GM12878 (cell line): ENCODE measurements around the gene PIEZO2. TPM values are rescaled to one million over a fixed set of nuclear protein-coding genes. Genes with fewer than 3 reads are reported as not detected.
"Not testable (repeated sequence)": the region's sequence is repeated elsewhere in the genome, so short reads cannot be mapped to it uniquely, and the experiment has no call there.

Source experiments
- ATAC-seq: fragments of 200-7000 bp; cut with Tn5 transposase; 3 replicates; pipeline ENCODE4 v1.9.1; 2020; ENCODE audit warnings: mild to moderate bottlenecking, moderate library complexity
- BruUV-seq: library from RNA; stranded (reverse); fragments of 400-500 nt; replicated peaks from 2 replicates; lab custom pipeline; 2021; lab: Mats Ljungman, UMichigan
- CTCF ChIA-PET: fragments of 300-600 bp; sonication (Branson Sonifier 250); formaldehyde crosslinking; extraction: SDS; loops from one replicate; lab custom pipeline; 2021; ENCODE audit warnings: inconsistent platforms; lab: Yijun Ruan, JAX
- POLR2A ChIA-PET: fragments of 350-600 bp; formaldehyde crosslinking; extraction: SDS; loops from one replicate; lab custom pipeline; 2021; ENCODE audit warnings: inconsistent platforms; lab: Charles Lee
- RAD21 ChIA-PET: fragments of 300-600 bp; sonication (Branson Sonifier 250); formaldehyde crosslinking; loops from one replicate; lab custom pipeline; 2023; ENCODE audit warnings: antibody characterized with exemption; ENCODE audit not compliant: unreplicated experiment; lab: Charles Lee
- SMC1A ChIA-PET: fragments of 300-600 bp; sonication (Branson Sonifier 250); formaldehyde crosslinking; loops from one replicate; lab custom pipeline; 2023; ENCODE audit not compliant: unreplicated experiment, uncharacterized antibody; lab: Charles Lee
- DNase-seq: peaks from one replicate; pipeline ENCODE4 v3.0.0-alpha.2; 2011; ENCODE audit warnings: low read depth, low spot score
- FAIRE-seq: peaks from 3 replicates; lab custom pipeline; 2011; peaks lifted over from hg19 to GRCh38; lab: Jason Lieb, UNC
- H2AFZ ChIP-seq: 2 replicates; pipeline ENCODE4 v1.6.0; 2011; ENCODE audit warnings: low read depth, low read length, control low read depth; ENCODE audit not compliant: control insufficient read depth
- H3K27ac ChIP-seq: 2 replicates; pipeline ENCODE4 v1.5.1; 2011; ENCODE audit warnings: control low read depth; ENCODE audit not compliant: control insufficient read depth, insufficient read depth
- H3K27me3 ChIP-seq, 2 experiments: replicated peaks in 1 of 2; 2 replicates each; pipeline versions ENCODE4 v1.6.0 to v1.6.1; 2011; ENCODE audit warnings: low read length in 1 of 2; ENCODE audit not compliant: control insufficient read depth in 2 of 2, insufficient read depth in 2 of 2
- H3K36me3 ChIP-seq, 2 experiments: 2 replicates each; pipeline ENCODE4 v1.5.1; 2011; ENCODE audit warnings: low read length in 1 of 2; ENCODE audit not compliant: control insufficient read depth in 2 of 2, insufficient read depth in 2 of 2
- H3K4me1 ChIP-seq: 2 replicates; pipeline ENCODE4 v1.6.1; 2011; ENCODE audit warnings: mild to moderate bottlenecking, low read length, moderate library complexity, mixed read lengths; ENCODE audit not compliant: control insufficient read depth, insufficient read depth
- H3K4me2 ChIP-seq: 2 replicates; pipeline ENCODE4 v1.6.0; 2011; ENCODE audit warnings: control low read depth; ENCODE audit not compliant: control insufficient read depth, insufficient read depth
- H3K4me3 ChIP-seq: fragments of 200-600 bp; sonication (generic); 2 replicates; pipeline ENCODE4 v1.5.1; 2016
- H3K79me2 ChIP-seq: 2 replicates; pipeline ENCODE4 v1.6.0; 2011; ENCODE audit warnings: low read length; ENCODE audit not compliant: control insufficient read depth, insufficient read depth
- H3K9ac ChIP-seq: 2 replicates; pipeline ENCODE4 v1.8.0; 2011; ENCODE audit warnings: low read length, control low read depth, mixed read lengths; ENCODE audit not compliant: control insufficient read depth, insufficient read depth
- H3K9me3 ChIP-seq: replicated peaks from 3 replicates; pipeline ENCODE4 v1.5.1; 2011; ENCODE audit warnings: mild to moderate bottlenecking, low read length; ENCODE audit not compliant: control insufficient read depth, insufficient read depth
- H4K20me1 ChIP-seq: 2 replicates; pipeline ENCODE4 v1.6.0; 2011; ENCODE audit not compliant: control insufficient read depth, insufficient read depth
- CBFB ChIP-seq: IDR thresholded peaks from 2 replicates; pipeline ENCODE4 v1.6.1; 2016; ENCODE audit warnings: antibody characterized with exemption, low read depth
- GATAD2B ChIP-seq: fragments of 450-650 bp; conservative IDR thresholded peaks from 2 replicates; pipeline ENCODE4 v1.6.1; 2017; ENCODE audit warnings: low read depth, mild to moderate bottlenecking, moderate library complexity
- HCFC1 ChIP-seq: fragments of 150-350 bp; IDR thresholded peaks from 2 replicates; pipeline ENCODE4 v1.6.1; 2014; ENCODE audit warnings: low read length
- NFIC ChIP-seq: IDR thresholded peaks from 2 replicates; pipeline ENCODE4 v1.6.1; 2012; ENCODE audit warnings: low read depth, mild to moderate bottlenecking, inconsistent platforms, low read length, moderate library complexity
- PAX5 ChIP-seq: IDR thresholded peaks from 2 replicates; pipeline ENCODE4 v1.6.1; 2011; ENCODE audit warnings: low read depth, low read length, borderline replicate concordance
- RB1 ChIP-seq: fragments of 450-650 bp; formaldehyde crosslinking; IDR thresholded peaks from 2 replicates; pipeline ENCODE4 v1.6.1; 2017; ENCODE audit warnings: mild to moderate bottlenecking, borderline replicate concordance
- STAT3 ChIP-seq: IDR thresholded peaks from 2 replicates; pipeline ENCODE4 v1.6.1; 2011; ENCODE audit warnings: low read depth, low read length, improper control_type of control experiment
- ZNF384 ChIP-seq: IDR thresholded peaks from 2 replicates; pipeline ENCODE4 v1.6.1; 2012; ENCODE audit warnings: low read depth, mild to moderate bottlenecking, low read length, improper control_type of control experiment, borderline replicate concordance
- WGBS: methylation state at CpG from one replicate; pipeline ENCODE4 v1.1.6; 2016; ENCODE audit warnings: low lambda C conversion rate; ENCODE audit not compliant: insufficient replicate concordance, insufficient coverage; ENCODE audit errors: missing lambda C conversion rate; 5-methylcytosine and 5-hydroxymethylcytosine counted together
- in situ Hi-C: fragments of 300-500 bp; cut with MboI; formaldehyde crosslinking; loops from 9 replicates; pipeline ENCODE4 v1.14.3; 2018; ENCODE audit warnings: mixed read lengths
- intact Hi-C: fragments of 100-400 bp; cut with micrococcal nuclease; formaldehyde crosslinking; loops from one replicate; pipeline ENCODE4 v1.14.2; 2022; ENCODE audit not compliant: unreplicated experiment
- polyA plus RNA-seq, 11 experiments: library from polyadenylated mRNA; depleted of rRNA in 4 of 11; unstranded in 6 of 11; stranded (reverse) in 5 of 11; fragments of >200 nt; fragmentation: Nextera tagmentation in 4 of 11; fragmentation: Illumina TruSeq in 1 of 11; extraction: Ambion mirVana in 4 of 11; extraction: Trizol in 1 of 11; gene quantifications; 1 replicate in 1 of 11; 2 replicates in 10 of 11; pipeline versions ENCODE4 v1.2.1 to v1.2.3, GENCODE V29; 2011 to 2016; ENCODE audit warnings: inconsistent platforms in 2 of 11, missing spikeins in 2 of 11, low read depth in 1 of 11
- total RNA-seq, 4 experiments: library from RNA; depleted of rRNA in 3 of 4; stranded (reverse); fragments of >200 nt in 3 of 4; fragmentation: Illumina TruSeq in 1 of 4; extraction: Trizol in 1 of 4; gene quantifications; 2 replicates each; pipeline versions ENCODE4 v1.2.1 to v1.2.3, GENCODE V29; 2013 to 2021

The PIEZO2 gene
- total and polyA plus RNA-seq, 10 of the 15 experiments (the other 5 are each of a cell fraction or from before 2014, with no cell fraction given), result 6.7 to 42.3 (median 27.4) TPM

DNA sequence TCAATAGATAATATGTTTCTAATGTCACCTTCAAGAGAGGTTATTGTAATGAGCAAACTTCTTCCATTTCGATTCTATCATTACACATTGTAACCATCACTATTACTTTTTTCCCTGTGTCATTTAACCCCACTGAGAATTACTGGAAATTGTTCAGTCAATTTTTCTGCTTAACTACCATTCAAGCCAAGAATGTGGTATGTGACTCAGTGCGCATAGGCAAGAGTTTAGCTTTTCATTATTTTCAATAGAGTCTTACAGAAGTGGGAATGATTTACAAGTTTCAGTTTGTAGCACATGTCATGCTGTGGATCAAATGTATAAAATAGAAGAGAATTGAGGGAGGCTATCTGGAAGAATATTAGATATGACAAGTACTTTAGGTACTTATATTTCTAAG, 34.3 kb upstream of the PIEZO2 start:
- H3K4me1 ChIP-seq, result no peaks in the 10 kb centered on the region
- no peak overlapping the region for H3K9ac ChIP-seq
- BruUV-seq, result no TSS peak
- ChIA-PET SMC1A (interaction anchor here (1.2 kb wide), 1 partner anchor 10 kb away, joined by 3 read pairs; no protein-coding TSS in a partner anchor), RAD21 (no interaction called here), POLR2A (no interaction called here), CTCF (interaction anchor here (1.4 kb wide), 1 partner anchor 21 kb away, joined by 4 read pairs; no protein-coding TSS in a partner anchor)
- H3K36me3 ChIP-seq, result no peaks in the 10 kb centered on the region
- H3K27me3 ChIP-seq, result peaks cover 0 to 9% of the 10 kb centered on the region in 2 experiments; a peak in 3 of 4 replicates
- no peaks in the 10 kb centered on the region for H4K20me1 ChIP-seq
- no peaks in the 10 kb centered on the region for H3K79me2 ChIP-seq
- DNase-seq (no peak), FAIRE-seq (no peak), ATAC-seq (no peak)
- no peak overlapping the region for H3K4me2 ChIP-seq
- in situ Hi-C loops, result no loop called here
- H3K27ac ChIP-seq, result no peak overlapping the region
- no peaks in the 10 kb centered on the region for H3K9me3 ChIP-seq
- H2AFZ ChIP-seq, result no peak overlapping the region
- H3K4me3 ChIP-seq, result no peak overlapping the region
- WGBS, result 58% methylated on average over 2 of the region's 2 CpGs
- no peak for TF ChIP-seq CBFB
- TF ChIP-seq ZNF384, result no peak
- TF ChIP-seq PAX5, result no peak
- no peak for TF ChIP-seq RB1
- TF ChIP-seq STAT3, result no peak
- TF ChIP-seq HCFC1, result no peak
- no peak for TF ChIP-seq NFIC
- no peak for TF ChIP-seq GATAD2B
- intact Hi-C loops, result no loop called here

DNA sequence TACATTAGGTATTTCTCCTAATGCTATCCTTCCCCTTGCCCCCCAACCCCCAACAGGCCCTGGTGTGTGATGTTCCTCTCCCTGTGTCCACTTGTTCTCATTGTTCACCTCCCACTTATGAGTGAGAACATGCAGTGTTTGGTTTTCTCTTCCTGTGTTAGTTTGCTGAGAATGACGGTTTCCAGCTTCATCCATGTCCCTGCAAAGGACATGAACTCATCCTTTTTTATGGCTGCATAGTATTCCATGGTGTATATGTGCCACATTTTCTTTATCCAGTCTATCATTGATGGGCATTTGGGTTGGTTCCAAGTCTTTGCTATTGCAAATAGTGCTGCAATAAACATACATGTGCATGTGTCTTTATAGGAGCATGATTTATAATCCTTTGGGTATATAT, 32.3 kb upstream of the PIEZO2 start:
- POLR2A ChIA-PET, FAIRE-seq, ATAC-seq, H3K9me3 ChIP-seq, H3K4me1 ChIP-seq, H3K4me3 ChIP-seq, DNase-seq, BruUV-seq, H3K4me2 ChIP-seq, in situ Hi-C loops, H3K27me3 ChIP-seq, H2AFZ ChIP-seq, H3K27ac ChIP-seq, SMC1A ChIA-PET, intact Hi-C loops, H4K20me1 ChIP-seq, H3K79me2 ChIP-seq, H3K9ac ChIP-seq, RAD21 ChIA-PET, H3K36me3 ChIP-seq: not testable (repeated sequence)
- CTCF ChIA-PET, result interaction anchor here (1.0 kb wide), 1 partner anchor 75 kb away, joined by 3 read pairs; no protein-coding TSS in a partner anchor
- 0% methylated on average over 1 of the region's 1 CpG for WGBS
